ENCODE data around the gene OTULIN. TPM values are rescaled to one million over a fixed set of nuclear protein-coding genes. Genes with fewer than 3 reads are reported as not detected.
A peak's percentile ranks its signal among the peaks of the same experiment; 100 is the strongest.

Gene OTULIN
- total and polyA plus RNA-seq, 11 donors, result 7.6 to 42.0 (median 27.1) TPM

GRCh38 chr5:14732991-14733390, 68.5 kb downstream of the OTULIN start:
- ATAC-seq (no peak), DNase-seq (no peak)
- H3K36me3 ChIP-seq, result peaks cover 0 to 71% (median 44%) of the 10 kb centered on the region in 9 donors
- H3K9me3 ChIP-seq, result no peaks in the 10 kb centered on the region
- intact Hi-C loops (cut with DNase I), result loop anchor here in 1 of 10 donors (5.0 kb wide), 1 partner anchor 79 kb away; no protein-coding TSS in a partner anchor
- WGBS, 4 donors, result 88 to 98% (median 92%) methylated on average over 6 of the region's 6 CpGs
- no peak for TF ChIP-seq CTCF (IDR thresholded peaks at IDR 0.05)
- TF ChIP-seq POLR2A (IDR thresholded peaks at IDR 0.05), result no peak
- H3K4me3 ChIP-seq, result no peak overlapping the region
- H3K27me3 ChIP-seq, result no peaks in the 10 kb centered on the region
- no peak overlapping the region for H3K27ac ChIP-seq
- H3K4me1 ChIP-seq, result peaks cover 0 to 31% (median 12%) of the 10 kb centered on the region in 12 donors

GRCh38 chr5:14733661-14734060, 69.1 kb downstream of the OTULIN start:
- intact Hi-C loops (cut with DNase I), result loop anchor here in 1 of 10 donors (5.0 kb wide), 1 partner anchor 79 kb away; no protein-coding TSS in a partner anchor
- WGBS, 4 donors, result 94 to 97% (median 96%) methylated on average over 16 of the region's 16 CpGs
- peaks cover 0 to 29% (median 12%) of the 10 kb centered on the region in 12 donors for H3K4me1 ChIP-seq
- no peak overlapping the region for H3K27ac ChIP-seq
- H3K9me3 ChIP-seq, result no peaks in the 10 kb centered on the region
- no peak for ATAC-seq
- no peak overlapping the region for H3K4me3 ChIP-seq
- TF ChIP-seq POLR2A (IDR thresholded peaks at IDR 0.05), result no peak
- no peak for TF ChIP-seq CTCF (IDR thresholded peaks at IDR 0.05)
- no peak for DNase-seq
- peaks cover 0 to 77% (median 51%) of the 10 kb centered on the region in 9 donors for H3K36me3 ChIP-seq
- no peaks in the 10 kb centered on the region for H3K27me3 ChIP-seq

- intact Hi-C loops (cut with DNase I), result loop anchor here in 1 of 10 donors (5.0 kb wide), 1 partner anchor 78 kb away; no protein-coding TSS in a partner anchor
- no peak for ATAC-seq
Observed at GRCh38 chr5:14734396-14734795, 69.9 kb downstream of the OTULIN start.

GRCh38 chr5:14735944-14736343, 71.4 kb downstream of the OTULIN start:
- intact Hi-C loops (cut with DNase I), result loop anchor here in 1 of 10 donors (5.0 kb wide), 1 partner anchor 136 kb away; the partner anchor contains the start of gene ANKH

More at GRCh38 chr5:14734396-14734795, 69.9 kb downstream of the OTULIN start:
- DNase-seq, result no peak
- Histone ChIP-seq H3K36me3 (peaks cover 0 to 81% (median 56%) of the 10 kb centered on the region in 9 donors), H3K4me1 (peaks cover 0 to 35% (median 17%) of the 10 kb centered on the region in 12 donors), H3K27ac (no peak overlapping the region), H3K27me3 (no peaks in the 10 kb centered on the region), H3K9me3 (no peaks in the 10 kb centered on the region), H3K4me3 (no peak overlapping the region)
- TF ChIP-seq CTCF (IDR thresholded peaks at IDR 0.05) (no peak), POLR2A (IDR thresholded peaks at IDR 0.05) (no peak)
- 92 to 94% (median 93%) methylated on average over 13 of the region's 13 CpGs for WGBS, 4 donors

More at GRCh38 chr5:14735944-14736343, 71.4 kb downstream of the OTULIN start:
- no peaks in the 10 kb centered on the region for H3K27me3 ChIP-seq
- H3K9me3 ChIP-seq, result no peaks in the 10 kb centered on the region
- H3K4me1 ChIP-seq, result peaks cover 0 to 48% (median 29%) of the 10 kb centered on the region in 12 donors
- peak overlapping the region in 4 of 12 donors; percentile 18 to 55 (median 29) for H3K27ac ChIP-seq
- DNase-seq, result peak in 4 of 5 donors; percentile 41 to 72 (median 50)
- no peak overlapping the region for H3K4me3 ChIP-seq
- no peak for TF ChIP-seq CTCF (IDR thresholded peaks at IDR 0.05)
- no peak for TF ChIP-seq POLR2A (IDR thresholded peaks at IDR 0.05)
- 53 to 56% (median 55%) methylated on average over 4 of the region's 4 CpGs for WGBS, 4 donors
- H3K36me3 ChIP-seq, result peaks cover 0 to 78% (median 58%) of the 10 kb centered on the region in 9 donors
- peak; percentile 63 to 85 (median 80) for ATAC-seq
